HG03095 (cell line): ENCODE measurements around the gene PRKG1.

Experiments
- ATAC-seq: cut with Tn5 transposase; IDR thresholded peaks from one replicate; pipeline ENCODE4 v1.9.1; 2021; ENCODE audit warnings: moderate library complexity; ENCODE audit not compliant: unreplicated experiment

PRKG1 gene

DNA sequence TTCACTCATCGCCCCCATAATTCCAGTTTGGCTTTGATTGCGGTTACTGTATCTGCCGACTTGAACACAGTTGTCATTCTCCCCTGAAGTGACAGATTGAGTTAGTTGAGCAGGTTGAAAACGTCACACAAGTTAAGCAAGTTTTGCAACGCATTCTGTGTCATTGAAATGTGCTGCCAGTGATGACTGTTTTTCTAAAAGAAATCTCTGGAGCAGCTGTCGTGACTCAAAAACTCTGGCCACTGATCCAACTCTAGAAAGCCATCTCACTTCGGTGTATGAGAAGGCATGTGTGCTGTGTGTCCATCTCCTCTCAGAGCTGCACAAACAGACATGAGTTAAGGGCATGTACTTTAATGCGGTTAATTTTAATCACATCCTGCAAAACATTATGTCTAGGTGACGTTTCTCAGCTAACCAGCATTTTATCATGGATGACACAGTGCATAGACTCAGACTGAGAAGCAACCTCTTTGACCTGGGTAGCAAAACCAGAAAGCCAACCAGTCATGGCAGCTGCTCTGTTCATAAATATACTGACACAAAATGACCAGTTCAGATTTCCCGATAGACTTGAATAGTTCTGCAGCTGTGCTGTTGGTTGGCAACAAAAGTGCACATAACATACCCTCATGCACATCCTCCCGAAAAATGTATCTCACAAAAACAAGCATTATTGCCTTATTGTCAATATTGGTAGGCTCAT, 555.8 kb downstream of the PRKG1 start:
- no peak for ATAC-seq

DNA sequence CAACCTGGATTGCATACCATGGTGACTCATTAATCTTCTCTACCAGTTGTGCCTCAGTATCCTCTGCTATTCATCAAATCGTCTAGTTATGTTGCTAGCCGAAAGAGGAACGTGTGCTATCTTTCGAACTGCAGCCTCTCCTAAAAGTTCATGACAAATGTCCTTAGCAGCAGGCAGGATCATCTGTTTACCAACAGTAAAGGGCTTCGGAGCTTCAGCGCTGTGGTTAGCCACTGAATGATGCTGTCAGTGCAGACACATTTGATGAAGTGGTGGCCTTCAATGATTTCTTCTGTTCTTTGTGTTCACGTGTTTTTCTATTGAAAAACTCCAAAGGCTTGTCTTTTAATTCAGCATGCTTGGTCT, 556.3 kb downstream of the PRKG1 start:
- ATAC-seq: no peak

GRCh38 chr10:51635436-51635835, 561.1 kb downstream of the PRKG1 start:
- ATAC-seq: no peak

- no peak for ATAC-seq
These were observed 563.9 kb downstream of the PRKG1 start for GRCh38 chr10:51638211-51638610.

DNA sequence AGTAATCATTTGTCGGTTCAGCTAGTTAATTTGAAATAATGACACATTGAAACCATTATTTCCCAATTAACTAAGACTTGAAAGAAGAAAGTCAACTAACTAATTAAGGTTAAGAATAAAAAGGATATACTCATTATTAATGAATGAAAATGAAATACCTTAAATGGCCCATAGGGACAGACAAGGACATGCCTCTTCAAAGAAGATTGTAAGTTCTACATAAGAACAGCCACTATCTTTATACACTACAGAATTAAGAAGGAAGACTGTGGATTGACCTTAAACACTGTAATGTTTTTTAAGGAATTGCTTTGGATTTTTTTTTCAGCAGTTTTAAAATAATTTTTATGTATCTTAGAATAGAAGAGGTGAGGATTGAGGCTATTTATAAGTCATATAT, 564.5 kb downstream of the PRKG1 start:
- ATAC-seq: no peak

GRCh38 chr10:51640120-51640819, 566.0 kb downstream of the PRKG1 start:
- no peak for ATAC-seq

GRCh38 chr10:51642581-51642980, 568.3 kb downstream of the PRKG1 start:
- ATAC-seq: no peak

- ATAC-seq: no peak
These were observed 569.4 kb downstream of the PRKG1 start for GRCh38 chr10:51643734-51644133.

DNA sequence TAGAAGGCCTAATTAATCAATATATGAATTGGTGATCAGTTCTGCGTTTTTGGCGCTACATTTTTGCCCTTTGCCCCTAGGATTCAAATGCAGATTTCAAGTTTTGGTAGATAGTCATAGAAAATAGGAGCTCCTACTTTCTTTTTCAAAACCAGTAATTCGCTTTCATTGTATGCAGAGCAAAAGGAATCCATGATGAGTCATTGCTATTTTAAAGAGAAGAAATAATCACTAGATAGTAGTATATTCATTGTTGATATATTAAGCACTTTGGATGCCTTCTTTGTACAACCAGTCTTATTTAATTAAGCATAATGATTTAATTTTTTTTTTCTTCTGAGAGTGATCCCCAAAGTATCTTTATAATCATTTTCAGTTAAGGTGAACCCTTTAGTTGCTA, 574.8 kb downstream of the PRKG1 start:
- no peak for ATAC-seq

DNA sequence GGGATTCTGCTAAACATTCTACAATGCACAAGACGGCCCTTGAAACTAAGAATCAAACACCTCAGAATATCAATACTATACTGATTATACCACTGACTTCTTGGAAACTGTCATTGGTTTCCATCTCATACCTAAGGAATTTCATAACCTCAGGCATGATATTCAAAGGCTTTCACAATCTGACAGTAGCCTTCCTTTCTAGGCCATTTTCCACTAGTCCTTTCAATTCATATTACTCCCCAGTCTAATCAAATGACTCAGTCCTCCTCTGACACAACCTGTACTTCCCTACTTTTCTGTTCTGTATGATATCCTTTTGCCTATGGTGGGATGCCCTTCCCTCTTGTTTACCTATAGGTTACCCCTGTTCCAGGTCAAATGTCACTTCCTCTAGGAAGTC, 576.8 kb downstream of the PRKG1 start:
- no peak for ATAC-seq

- ATAC-seq: no peak
These were observed 578.7 kb downstream of the PRKG1 start for GRCh38 chr10:51653025-51653424.

- ATAC-seq: no peak
These were observed 580.6 kb downstream of the PRKG1 start for GRCh38 chr10:51654918-51655317.

- ATAC-seq: no peak
These were observed 582.2 kb downstream of the PRKG1 start for GRCh38 chr10:51656503-51656902.

DNA sequence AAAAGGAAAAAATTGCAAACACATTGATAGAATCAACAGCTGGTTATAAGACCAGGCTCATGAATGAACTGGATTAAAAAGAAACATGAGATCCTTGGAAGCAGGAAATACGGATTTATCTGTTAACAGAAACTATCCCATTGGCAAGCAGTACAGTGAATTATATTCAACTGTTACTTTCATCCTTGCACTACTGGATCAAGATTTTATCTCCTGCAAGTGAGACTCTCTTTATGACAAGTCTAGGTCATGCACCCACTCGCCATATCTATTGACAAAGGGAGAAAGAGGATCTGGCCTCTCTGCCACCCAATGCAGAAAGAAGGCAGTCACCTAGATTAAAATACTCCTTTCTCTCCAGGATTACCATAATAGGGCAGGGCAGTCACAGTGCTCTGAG, 583.7 kb downstream of the PRKG1 start:
- no peak for ATAC-seq

- no peak for ATAC-seq
These were observed 585.1 kb downstream of the PRKG1 start for GRCh38 chr10:51659344-51659743.

DNA sequence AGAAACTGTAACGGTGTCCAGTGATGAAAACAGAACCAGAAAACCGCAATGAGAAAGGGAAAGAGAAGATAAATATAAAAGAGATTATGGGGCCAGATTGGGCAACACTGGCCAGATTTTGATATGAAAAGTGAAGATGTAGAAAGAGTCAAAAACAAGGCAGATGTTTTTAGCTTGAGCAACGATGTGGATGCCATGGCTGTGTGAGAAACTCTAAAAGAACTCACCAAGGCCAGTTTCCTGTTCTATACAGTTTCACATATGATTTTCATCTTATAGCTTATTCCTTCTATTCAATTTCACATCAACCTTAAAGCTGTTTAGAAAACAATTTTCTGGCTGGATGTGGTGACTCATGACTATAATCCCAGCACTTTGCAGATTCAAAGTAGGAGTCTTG, 588.8 kb downstream of the PRKG1 start:
- ATAC-seq: no peak

GRCh38 chr10:51666456-51666855, 592.2 kb downstream of the PRKG1 start:
- ATAC-seq: no peak

- ATAC-seq: no peak
These were observed 593.5 kb downstream of the PRKG1 start for GRCh38 chr10:51667678-51668335.

DNA sequence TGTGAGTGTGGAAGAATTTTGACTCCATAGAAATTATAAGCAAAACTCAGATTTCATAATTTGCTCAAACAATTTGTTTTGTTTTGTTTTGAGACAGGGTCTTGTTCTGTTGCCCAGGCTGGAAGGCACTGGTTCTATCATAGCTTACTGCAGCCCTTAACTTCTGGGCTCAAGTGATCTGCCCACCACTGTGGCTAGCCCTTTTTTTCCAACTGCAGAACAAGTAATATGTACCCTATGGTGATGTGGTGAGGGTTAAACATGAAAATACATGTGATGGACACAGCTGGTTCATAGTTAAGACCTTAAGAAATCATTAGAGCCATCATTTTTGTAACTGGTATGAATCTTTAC, 594.0 kb downstream of the PRKG1 start:
- ATAC-seq: no peak

- ATAC-seq: no peak
These were observed 594.8 kb downstream of the PRKG1 start for GRCh38 chr10:51669041-51669440.

DNA sequence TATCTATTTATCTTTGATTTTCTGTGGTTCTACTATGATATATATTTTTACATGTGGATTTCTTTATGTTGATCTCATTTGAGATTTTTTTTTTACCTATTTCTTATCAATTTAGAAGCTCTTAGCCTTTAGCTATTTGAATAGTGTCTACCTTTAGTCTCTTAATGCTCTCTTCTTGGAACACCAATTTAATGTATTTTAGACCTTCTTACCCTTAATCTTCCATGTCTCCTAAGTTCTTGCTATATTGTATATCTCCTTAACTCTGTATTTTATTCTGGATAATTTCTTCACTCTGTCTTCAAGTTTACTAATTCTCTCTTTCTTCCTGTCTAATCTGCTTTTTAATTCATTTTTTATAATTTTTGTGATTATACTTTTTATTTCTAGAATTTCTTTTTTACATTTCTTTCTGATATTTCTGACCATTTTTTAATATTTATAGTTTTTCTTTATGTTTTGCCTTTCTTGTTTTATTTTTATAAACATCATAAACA, 597.8 kb downstream of the PRKG1 start:
- no peak for ATAC-seq

- ATAC-seq: no peak
These were observed 600.8 kb downstream of the PRKG1 start for GRCh38 chr10:51675088-51675487.
